Rectal smooth muscle tissue (tissue), 1 donor: Measurements from ENCODE around the gene GTPBP8.

Source experiments
- H3K27ac ChIP-seq: one replicate; pipeline ENCODE4 v1.7.0; 2013; ENCODE audit warnings: low read depth, low read length, inconsistent platforms
- H3K27me3 ChIP-seq: one replicate; pipeline ENCODE4 v1.7.0; 2013; ENCODE audit warnings: low read length; ENCODE audit not compliant: control insufficient read depth, insufficient read depth
- H3K36me3 ChIP-seq: one replicate; pipeline ENCODE4 v1.7.0; 2013; ENCODE audit warnings: low read length; ENCODE audit not compliant: control insufficient read depth, insufficient read depth
- H3K4me1 ChIP-seq: one replicate; pipeline ENCODE4 v1.7.0; 2013; ENCODE audit warnings: low read length; ENCODE audit not compliant: control insufficient read depth, insufficient read depth
- H3K4me3 ChIP-seq: one replicate; pipeline ENCODE4 v1.7.0; 2013; ENCODE audit warnings: low read length
- H3K9ac ChIP-seq: one replicate; pipeline ENCODE4 v1.7.0; 2013; ENCODE audit warnings: low read length

The GTPBP8 gene

GRCh38 chr3:113006359-113007056, 15.7 kb downstream of the GTPBP8 start:
- Histone ChIP-seq H3K4me1 (peaks cover 3% of the 10 kb centered on the region), H3K27ac (no peak overlapping the region), H3K9ac (no peak overlapping the region), H3K4me3 (no peak overlapping the region), H3K36me3 (peaks cover 17% of the 10 kb centered on the region), H3K27me3 (no peaks in the 10 kb centered on the region)

- Histone ChIP-seq H3K36me3 (peaks cover 20% of the 10 kb centered on the region), H3K27ac (no peak overlapping the region), H3K27me3 (no peaks in the 10 kb centered on the region), H3K9ac (no peak overlapping the region), H3K4me1 (no peaks in the 10 kb centered on the region), H3K4me3 (no peak overlapping the region)
These were observed 17.3 kb downstream of the GTPBP8 start for GRCh38 chr3:113008117-113008516.

GRCh38 chr3:113013593-113013992, 22.8 kb downstream of the GTPBP8 start:
- Histone ChIP-seq H3K27ac (no peak overlapping the region), H3K9ac (no peak overlapping the region), H3K4me3 (no peak overlapping the region), H3K36me3 (peaks cover 14% of the 10 kb centered on the region), H3K4me1 (no peaks in the 10 kb centered on the region), H3K27me3 (no peaks in the 10 kb centered on the region)

- Histone ChIP-seq H3K9ac (peak overlapping the region; percentile 53), H3K27me3 (no peaks in the 10 kb centered on the region), H3K4me1 (peaks cover 8% of the 10 kb centered on the region), H3K36me3 (peaks cover 4% of the 10 kb centered on the region), H3K4me3 (peak overlapping the region; percentile 85), H3K27ac (peak overlapping the region; percentile 80)
These were observed 27.9 kb downstream of the GTPBP8 start for GRCh38 chr3:113018536-113019181.

- Histone ChIP-seq H3K9ac (peak overlapping the region; percentile 53), H3K4me1 (peaks cover 8% of the 10 kb centered on the region), H3K27ac (peak overlapping the region; percentile 80), H3K36me3 (peaks cover 4% of the 10 kb centered on the region), H3K27me3 (no peaks in the 10 kb centered on the region), H3K4me3 (peak overlapping the region; percentile 85)
These were observed 28.7 kb downstream of the GTPBP8 start for GRCh38 chr3:113019182-113020137.

GRCh38 chr3:113021471-113021870, 30.7 kb downstream of the GTPBP8 start:
- Histone ChIP-seq H3K4me3 (no peak overlapping the region), H3K27ac (no peak overlapping the region), H3K9ac (no peak overlapping the region), H3K27me3 (no peaks in the 10 kb centered on the region), H3K4me1 (peaks cover 8% of the 10 kb centered on the region), H3K36me3 (no peaks in the 10 kb centered on the region)

GRCh38 chr3:113034011-113034410, 43.2 kb downstream of the GTPBP8 start:
- H3K36me3 ChIP-seq, result no peaks in the 10 kb centered on the region
- H3K4me3 ChIP-seq, result no peak overlapping the region
- no peaks in the 10 kb centered on the region for H3K4me1 ChIP-seq
- H3K27ac ChIP-seq, result no peak overlapping the region
- H3K9ac ChIP-seq, result no peak overlapping the region
- H3K27me3 ChIP-seq, result no peaks in the 10 kb centered on the region

- H3K4me1 ChIP-seq, result no peaks in the 10 kb centered on the region
- H3K27me3 ChIP-seq, result no peaks in the 10 kb centered on the region
- no peak overlapping the region for H3K9ac ChIP-seq
- H3K4me3 ChIP-seq, result no peak overlapping the region
- no peak overlapping the region for H3K27ac ChIP-seq
- H3K36me3 ChIP-seq, result no peaks in the 10 kb centered on the region
These were observed 44.7 kb downstream of the GTPBP8 start for GRCh38 chr3:113035387-113035982.

- Histone ChIP-seq H3K9ac (no peak overlapping the region), H3K27ac (no peak overlapping the region), H3K36me3 (no peaks in the 10 kb centered on the region), H3K4me1 (no peaks in the 10 kb centered on the region), H3K27me3 (no peaks in the 10 kb centered on the region), H3K4me3 (no peak overlapping the region)
These were observed 47.5 kb downstream of the GTPBP8 start for GRCh38 chr3:113038328-113038727.

GRCh38 chr3:113039546-113039945, 48.8 kb downstream of the GTPBP8 start:
- Histone ChIP-seq H3K4me1 (no peaks in the 10 kb centered on the region), H3K27me3 (no peaks in the 10 kb centered on the region), H3K36me3 (no peaks in the 10 kb centered on the region), H3K9ac (no peak overlapping the region), H3K4me3 (no peak overlapping the region), H3K27ac (no peak overlapping the region)

GRCh38 chr3:113040231-113040630, 49.4 kb downstream of the GTPBP8 start:
- H3K27me3 ChIP-seq, result no peaks in the 10 kb centered on the region
- no peaks in the 10 kb centered on the region for H3K36me3 ChIP-seq
- H3K4me1 ChIP-seq, result no peaks in the 10 kb centered on the region
- no peak overlapping the region for H3K9ac ChIP-seq
- no peak overlapping the region for H3K4me3 ChIP-seq
- H3K27ac ChIP-seq, result no peak overlapping the region

- no peaks in the 10 kb centered on the region for H3K36me3 ChIP-seq
- no peaks in the 10 kb centered on the region for H3K4me1 ChIP-seq
- H3K9ac ChIP-seq, result no peak overlapping the region
- no peaks in the 10 kb centered on the region for H3K27me3 ChIP-seq
- no peak overlapping the region for H3K27ac ChIP-seq
- no peak overlapping the region for H3K4me3 ChIP-seq
These were observed 52.9 kb downstream of the GTPBP8 start for GRCh38 chr3:113043686-113044085.
